SK-N-SH treated with all-trans-retinoic acid at 6 μM for 48 hours (cell line): ENCODE results near the gene RFX7.

Experiments
- ARNTL ChIP-seq: fragments of 450-650 bp; formaldehyde crosslinking; IDR thresholded peaks from 2 replicates; pipeline ENCODE4 v1.5.0; 2020; ENCODE audit warnings: low read depth, mild to moderate bottlenecking, moderate library complexity, borderline replicate concordance
- BACH2 ChIP-seq: fragments of 250-450 bp; sonication (Bioruptor Pico); IDR thresholded peaks from 2 replicates; pipeline ENCODE4 v1.9.0; 2021; ENCODE audit warnings: mild to moderate bottlenecking, borderline replicate concordance
- CSDC2 ChIP-seq: fragments of 250-450 bp; sonication (Bioruptor Pico); IDR thresholded peaks from 2 replicates; pipeline ENCODE4 v1.5.0; 2020; ENCODE audit warnings: mild to moderate bottlenecking, moderate library complexity
- ESRRG ChIP-seq: fragments of 250-450 bp; sonication (Bioruptor Pico); IDR thresholded peaks from 2 replicates; pipeline ENCODE4 v1.6.1; 2021; ENCODE audit warnings: mild to moderate bottlenecking
- GLIS3 ChIP-seq: fragments of 250-450 bp; sonication (Bioruptor Pico); IDR thresholded peaks from 2 replicates; pipeline ENCODE4 v1.5.0; 2020; ENCODE audit warnings: mild to moderate bottlenecking, moderate library complexity
- PPARA ChIP-seq: fragments of 250-450 bp; sonication (Bioruptor Pico); IDR thresholded peaks from 2 replicates; pipeline ENCODE4 v1.5.0; 2020; ENCODE audit warnings: mild to moderate bottlenecking, borderline replicate concordance
- TCF4 ChIP-seq: fragments of 250-450 bp; sonication (Bioruptor Pico); IDR thresholded peaks from 2 replicates; pipeline ENCODE4 v1.8.0; 2021; ENCODE audit warnings: mild to moderate bottlenecking, moderate library complexity, borderline replicate concordance
- TOX ChIP-seq: fragments of 250-450 bp; sonication (Bioruptor Pico); IDR thresholded peaks from 2 replicates; pipeline ENCODE4 v1.8.0; 2021; ENCODE audit warnings: mild to moderate bottlenecking, moderate library complexity, borderline replicate concordance
- ZC3H10 ChIP-seq: fragments of 250-450 bp; sonication (Bioruptor Pico); IDR thresholded peaks from 2 replicates; pipeline ENCODE4 v1.5.1; 2021; ENCODE audit warnings: mild to moderate bottlenecking, moderate library complexity
- ZFP3 ChIP-seq: fragments of 250-450 bp; sonication (Bioruptor Pico); IDR thresholded peaks from 2 replicates; pipeline ENCODE4 v1.5.0; 2020; ENCODE audit warnings: mild to moderate bottlenecking, moderate library complexity
- TF ChIP-seq, protein P1 (sequence below): fragments of 250-450 bp; sonication (Bioruptor Pico); IDR thresholded peaks from 2 replicates; pipeline ENCODE4 v1.8.0; 2020; ENCODE audit warnings: mild to moderate bottlenecking, moderate library complexity, borderline replicate concordance
- TF ChIP-seq, protein P2 (sequence below): fragments of 250-450 bp; sonication (Bioruptor Pico); IDR thresholded peaks from 2 replicates; pipeline ENCODE4 v1.5.1; 2020; ENCODE audit warnings: low read depth, mild to moderate bottlenecking, moderate library complexity
- TF ChIP-seq, protein P3 (sequence below): fragments of 250-450 bp; sonication (Bioruptor Pico); IDR thresholded peaks from 2 replicates; pipeline ENCODE4 v1.5.1; 2021; ENCODE audit warnings: mild to moderate bottlenecking, moderate library complexity

DNA sequence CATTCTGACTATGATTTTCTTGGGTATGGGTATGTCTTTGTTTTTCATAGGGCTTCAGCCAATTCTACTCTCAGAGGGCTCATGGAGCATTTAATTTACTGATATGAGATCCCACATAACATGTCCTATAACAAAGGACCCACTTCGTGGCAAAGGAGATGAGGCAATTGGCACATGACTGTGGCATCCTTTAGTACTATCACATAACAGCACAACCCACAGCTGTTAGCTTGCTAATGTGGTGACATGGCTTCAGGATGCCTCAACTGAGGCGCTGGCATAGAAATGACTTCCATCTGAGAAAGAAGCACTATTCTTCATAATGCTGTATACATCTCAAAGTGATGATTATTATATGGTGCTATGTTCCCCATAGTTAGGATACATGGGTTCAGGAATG lies 48.1 kb upstream of the RFX7 start:
- TF ChIP-seq TCF4 (no peak), TOX (no peak), ZC3H10 (no peak), ZFP3 (CRISPR knock-in tag) (no peak), PPARA (CRISPR knock-in tag) (no peak), BACH2 (CRISPR knock-in tag) (no peak), ARNTL (CRISPR knock-in tag) (no peak), GLIS3 (CRISPR knock-in tag) (no peak), CSDC2 (CRISPR knock-in tag) (no peak), ESRRG (CRISPR knock-in tag) (no peak)
- TF ChIP-seq, protein P1, sequence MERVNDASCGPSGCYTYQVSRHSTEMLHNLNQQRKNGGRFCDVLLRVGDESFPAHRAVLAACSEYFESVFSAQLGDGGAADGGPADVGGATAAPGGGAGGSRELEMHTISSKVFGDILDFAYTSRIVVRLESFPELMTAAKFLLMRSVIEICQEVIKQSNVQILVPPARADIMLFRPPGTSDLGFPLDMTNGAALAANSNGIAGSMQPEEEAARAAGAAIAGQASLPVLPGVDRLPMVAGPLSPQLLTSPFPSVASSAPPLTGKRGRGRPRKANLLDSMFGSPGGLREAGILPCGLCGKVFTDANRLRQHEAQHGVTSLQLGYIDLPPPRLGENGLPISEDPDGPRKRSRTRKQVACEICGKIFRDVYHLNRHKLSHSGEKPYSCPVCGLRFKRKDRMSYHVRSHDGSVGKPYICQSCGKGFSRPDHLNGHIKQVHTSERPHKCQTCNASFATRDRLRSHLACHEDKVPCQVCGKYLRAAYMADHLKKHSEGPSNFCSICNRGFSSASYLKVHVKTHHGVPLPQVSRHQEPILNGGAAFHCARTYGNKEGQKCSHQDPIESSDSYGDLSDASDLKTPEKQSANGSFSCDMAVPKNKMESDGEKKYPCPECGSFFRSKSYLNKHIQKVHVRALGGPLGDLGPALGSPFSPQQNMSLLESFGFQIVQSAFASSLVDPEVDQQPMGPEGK (CRISPR knock-in tag) = no peak
- TF ChIP-seq, protein P2, sequence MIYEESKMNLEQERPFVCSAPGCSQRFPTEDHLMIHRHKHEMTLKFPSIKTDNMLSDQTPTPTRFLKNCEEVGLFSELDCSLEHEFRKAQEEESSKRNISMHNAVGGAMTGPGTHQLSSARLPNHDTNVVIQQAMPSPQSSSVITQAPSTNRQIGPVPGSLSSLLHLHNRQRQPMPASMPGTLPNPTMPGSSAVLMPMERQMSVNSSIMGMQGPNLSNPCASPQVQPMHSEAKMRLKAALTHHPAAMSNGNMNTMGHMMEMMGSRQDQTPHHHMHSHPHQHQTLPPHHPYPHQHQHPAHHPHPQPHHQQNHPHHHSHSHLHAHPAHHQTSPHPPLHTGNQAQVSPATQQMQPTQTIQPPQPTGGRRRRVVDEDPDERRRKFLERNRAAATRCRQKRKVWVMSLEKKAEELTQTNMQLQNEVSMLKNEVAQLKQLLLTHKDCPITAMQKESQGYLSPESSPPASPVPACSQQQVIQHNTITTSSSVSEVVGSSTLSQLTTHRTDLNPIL = no peak
- TF ChIP-seq, protein P3, sequence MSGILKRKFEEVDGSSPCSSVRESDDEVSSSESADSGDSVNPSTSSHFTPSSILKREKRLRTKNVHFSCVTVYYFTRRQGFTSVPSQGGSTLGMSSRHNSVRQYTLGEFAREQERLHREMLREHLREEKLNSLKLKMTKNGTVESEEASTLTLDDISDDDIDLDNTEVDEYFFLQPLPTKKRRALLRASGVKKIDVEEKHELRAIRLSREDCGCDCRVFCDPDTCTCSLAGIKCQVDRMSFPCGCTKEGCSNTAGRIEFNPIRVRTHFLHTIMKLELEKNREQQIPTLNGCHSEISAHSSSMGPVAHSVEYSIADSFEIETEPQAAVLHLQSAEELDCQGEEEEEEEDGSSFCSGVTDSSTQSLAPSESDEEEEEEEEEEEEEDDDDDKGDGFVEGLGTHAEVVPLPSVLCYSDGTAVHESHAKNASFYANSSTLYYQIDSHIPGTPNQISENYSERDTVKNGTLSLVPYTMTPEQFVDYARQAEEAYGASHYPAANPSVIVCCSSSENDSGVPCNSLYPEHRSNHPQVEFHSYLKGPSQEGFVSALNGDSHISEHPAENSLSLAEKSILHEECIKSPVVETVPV = no peak
